Raji (cell line): Measurements from ENCODE around the gene IGF1R.

Experiments used
- POLR2A ChIP-seq: IDR thresholded peaks from 2 replicates; pipeline ENCODE4 v1.6.1; 2011; ENCODE audit warnings: low read depth, low read length, control low read depth; ENCODE audit not compliant: insufficient read depth

The IGF1R gene

DNA sequence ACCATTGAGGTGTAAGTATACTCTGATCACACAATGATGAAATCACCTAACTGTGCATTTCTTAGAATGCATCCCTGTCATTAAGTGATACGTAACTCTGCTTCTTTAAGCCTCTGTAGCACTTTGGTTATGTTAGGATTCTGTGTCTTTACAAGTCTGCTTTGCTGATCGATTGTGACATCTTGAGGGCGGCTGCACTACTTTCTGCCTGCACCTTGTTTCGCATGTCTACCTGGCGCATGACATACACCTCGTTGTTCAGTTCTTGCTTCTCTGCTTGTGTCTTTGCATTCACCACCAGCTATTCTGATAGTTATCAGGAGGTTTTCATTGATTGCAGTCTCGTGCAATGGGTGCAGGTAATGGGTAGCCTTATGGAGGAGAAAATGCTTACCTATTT, 32.7 kb downstream of the IGF1R start:
- TF ChIP-seq POLR2A, result no peak

DNA sequence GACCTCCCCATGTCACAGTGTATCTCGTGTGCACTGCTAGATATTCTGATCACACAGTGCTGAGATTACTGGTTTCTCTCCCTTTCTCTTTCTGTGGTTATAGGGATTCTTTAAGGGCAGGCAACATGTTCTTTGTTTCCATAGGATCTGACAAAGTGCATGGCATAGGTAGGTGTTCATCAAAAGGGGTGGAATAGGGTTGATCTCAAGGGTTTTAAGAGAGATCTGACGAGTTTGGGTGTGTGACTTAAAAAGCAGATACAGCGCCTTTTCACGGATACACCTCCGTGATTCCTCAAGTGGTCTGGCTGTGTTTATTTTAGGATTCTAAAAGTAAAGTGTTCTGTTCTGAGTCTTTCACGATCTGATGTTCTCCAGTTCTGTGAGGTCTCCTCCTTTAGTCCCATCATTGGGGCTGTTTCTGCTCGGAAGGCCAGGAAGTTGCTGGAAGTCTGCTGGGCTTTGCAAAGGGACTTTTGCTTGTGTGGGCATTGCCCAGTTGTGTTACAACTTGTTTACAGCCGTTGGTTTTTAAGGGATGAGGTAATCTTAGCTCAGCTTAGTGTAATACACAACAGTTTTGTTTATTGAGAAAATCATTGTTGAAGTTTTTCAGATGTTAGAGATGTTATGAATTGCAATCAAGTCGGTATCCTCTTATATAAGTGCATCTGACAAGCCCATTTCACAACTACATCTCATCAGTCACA, 34.8 kb downstream of the IGF1R start:
- TF ChIP-seq POLR2A, result no peak

DNA sequence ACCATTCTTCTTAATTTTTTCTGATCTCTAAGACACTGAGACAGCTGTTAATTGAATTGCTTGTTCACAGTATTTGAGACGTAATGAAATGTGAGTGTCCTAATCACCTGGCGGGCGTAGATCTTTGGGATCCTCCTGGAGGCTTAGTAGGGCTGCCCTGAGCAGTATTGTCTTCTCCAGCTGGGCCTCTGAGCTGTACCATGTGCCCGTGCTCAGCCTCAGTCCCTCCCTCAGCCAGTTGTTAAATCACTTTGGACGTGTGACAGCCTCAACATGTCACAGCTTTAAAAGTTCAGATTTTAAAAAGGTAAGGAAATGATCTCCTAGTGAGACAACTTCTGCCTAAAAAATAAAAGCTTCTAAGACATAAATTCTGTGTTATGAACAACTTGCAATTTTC, 35.5 kb downstream of the IGF1R start:
- TF ChIP-seq POLR2A, result no peak

DNA sequence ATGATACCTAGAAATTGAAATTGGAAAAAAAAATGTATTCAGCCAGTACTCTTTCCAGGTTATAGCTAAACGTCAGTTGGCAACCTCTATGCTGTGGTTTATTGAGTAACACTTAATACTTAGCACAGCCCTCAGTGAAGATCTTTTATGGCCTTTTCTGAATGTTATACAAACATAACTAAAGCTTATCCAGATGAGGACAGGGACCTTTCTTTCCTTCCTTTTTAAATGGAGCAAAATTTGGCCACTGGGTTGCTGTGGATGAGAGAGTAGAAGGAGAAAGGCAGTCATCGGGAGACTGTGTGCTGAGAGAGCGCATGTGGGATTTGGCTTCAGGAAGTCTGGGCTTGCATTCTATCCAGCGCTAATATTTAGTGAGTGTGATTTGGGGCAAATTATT, 36.1 kb downstream of the IGF1R start:
- TF ChIP-seq POLR2A, result no peak

DNA sequence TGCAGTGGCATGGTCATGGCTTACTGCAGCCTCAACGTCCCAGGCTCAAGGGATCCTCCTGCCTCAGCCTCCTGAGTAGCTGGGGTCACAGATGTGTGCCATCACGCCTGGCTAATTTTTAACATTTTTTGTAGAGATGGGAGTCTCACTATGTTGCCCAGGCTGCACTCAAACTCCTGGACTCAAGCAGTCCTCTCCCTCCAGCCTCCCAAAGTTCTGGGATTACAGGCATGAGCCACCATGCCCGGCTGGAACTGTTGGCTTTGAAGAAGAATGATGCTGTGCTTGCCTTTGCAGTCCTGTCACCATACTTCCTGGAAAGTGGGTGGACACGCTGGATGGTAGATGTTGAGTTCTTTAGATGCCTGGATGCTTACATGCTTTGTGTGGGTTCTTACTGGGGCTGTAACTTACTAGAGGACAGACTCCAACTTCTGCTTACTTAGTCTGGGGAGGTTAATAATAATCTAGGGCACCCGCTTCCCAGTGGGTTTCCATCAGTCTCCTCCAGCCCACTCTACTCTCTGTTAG, 36.7 kb downstream of the IGF1R start:
- no peak for TF ChIP-seq POLR2A

DNA sequence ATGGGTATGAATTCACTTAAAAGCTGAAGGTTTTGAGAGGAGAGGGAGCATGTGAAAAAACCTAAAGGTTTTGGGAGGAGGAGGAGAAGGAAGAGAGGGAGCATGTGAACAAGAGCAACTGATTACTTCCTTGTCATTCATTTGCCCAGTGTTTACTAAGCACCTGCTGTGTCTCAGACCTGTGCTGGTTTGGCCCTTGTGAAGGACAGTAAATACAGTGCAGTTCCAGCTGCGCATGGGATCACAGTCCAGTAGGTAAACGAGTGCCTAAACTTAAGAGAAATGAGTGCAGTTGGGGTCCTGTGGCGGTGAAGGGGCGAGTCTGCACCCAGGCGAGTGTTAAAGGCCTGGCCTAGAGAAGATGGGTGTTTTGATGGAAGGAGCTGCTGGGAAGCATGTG, 38.6 kb downstream of the IGF1R start:
- TF ChIP-seq POLR2A, result no peak

DNA sequence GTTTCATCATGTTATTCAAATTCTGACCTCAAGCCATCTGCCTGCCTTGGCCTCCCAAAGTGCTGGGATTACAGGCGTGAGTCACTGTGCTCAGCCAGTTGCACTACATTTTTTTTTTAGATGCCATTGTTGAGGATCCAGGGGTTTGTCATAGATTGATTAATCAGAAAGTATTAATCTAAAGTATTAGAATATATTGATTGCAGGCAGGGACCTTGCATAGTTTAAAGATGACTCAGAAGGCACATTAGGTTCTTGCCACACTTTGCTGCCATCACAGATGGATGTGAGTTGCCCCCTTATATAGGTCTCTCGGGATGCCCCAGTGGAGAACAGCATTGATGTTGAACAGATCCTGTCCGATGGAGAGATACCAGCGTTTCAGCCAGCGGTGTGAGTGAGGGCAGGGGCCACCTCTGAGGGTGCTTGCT, 41.1 kb downstream of the IGF1R start:
- no peak for TF ChIP-seq POLR2A

DNA sequence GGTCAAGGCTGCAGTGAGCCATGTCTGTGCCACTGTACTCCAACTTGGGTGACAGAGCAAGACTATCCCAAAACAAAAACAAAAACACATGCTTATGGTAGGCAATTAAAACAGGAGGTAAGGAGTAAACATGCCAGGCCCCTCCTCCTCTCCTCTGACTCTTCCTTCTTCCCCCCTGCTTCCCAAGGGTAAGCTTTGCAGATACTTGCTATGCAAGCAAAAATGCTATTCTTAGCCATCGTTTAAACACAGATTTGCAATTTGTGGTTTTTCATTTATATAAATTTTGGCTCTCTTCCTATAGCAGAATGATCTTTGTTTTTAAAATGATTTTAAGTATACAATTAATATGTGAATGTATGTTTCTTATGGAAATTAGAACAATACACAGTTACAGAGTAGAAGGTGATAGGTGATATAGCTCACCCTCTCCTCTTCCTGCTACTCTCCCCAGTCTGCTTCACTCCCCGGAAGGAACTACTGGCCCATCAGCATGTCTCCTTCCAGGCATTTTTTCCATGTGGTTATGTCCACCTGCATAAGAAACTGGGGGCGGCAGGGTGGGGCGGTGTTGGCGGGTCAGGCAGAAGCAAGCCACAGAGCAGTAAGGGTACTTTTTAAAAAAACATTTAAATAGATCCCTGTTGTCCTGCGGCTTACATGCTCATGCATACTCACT, 42.1 kb downstream of the IGF1R start:
- no peak for TF ChIP-seq POLR2A

DNA sequence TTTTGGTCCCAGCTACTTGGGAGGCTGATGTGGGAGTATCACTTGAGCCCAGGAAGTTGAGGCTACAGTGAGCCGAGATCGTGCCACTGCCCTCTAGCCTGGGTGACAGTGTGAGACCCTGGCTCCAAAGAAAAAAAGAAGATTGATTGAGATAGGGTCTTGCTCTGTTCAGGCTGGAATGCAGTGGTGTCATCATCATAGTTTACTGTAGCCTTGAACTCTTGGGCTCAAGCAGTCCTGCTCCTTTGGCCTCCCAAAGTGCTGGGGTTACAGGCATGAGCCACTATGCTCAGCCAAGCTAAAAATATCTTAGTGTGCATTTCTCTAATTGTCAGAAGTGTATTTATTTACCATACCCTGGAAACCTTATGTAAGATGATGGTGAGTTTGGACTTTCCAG, 43.9 kb downstream of the IGF1R start:
- TF ChIP-seq POLR2A, result no peak

DNA sequence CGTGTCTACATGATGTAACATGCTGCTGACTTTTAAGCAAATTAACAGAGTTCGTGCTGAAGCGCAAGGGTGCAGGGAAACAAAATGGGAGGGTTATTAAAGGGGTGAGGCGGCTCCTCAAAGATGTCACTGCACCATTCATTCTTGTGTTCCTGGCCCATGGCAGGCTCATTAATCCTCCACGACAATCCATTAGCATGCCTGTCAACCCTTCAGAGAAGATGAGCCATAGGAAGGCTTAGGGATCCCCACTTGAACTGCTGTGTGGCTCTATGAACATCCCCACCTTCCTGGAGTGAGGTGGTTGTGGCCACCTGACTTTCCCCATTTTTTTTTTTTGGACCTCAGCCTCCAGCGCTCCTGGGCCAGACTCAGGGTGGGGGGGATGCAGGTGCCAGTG, 45.8 kb downstream of the IGF1R start:
- TF ChIP-seq POLR2A, result no peak

DNA sequence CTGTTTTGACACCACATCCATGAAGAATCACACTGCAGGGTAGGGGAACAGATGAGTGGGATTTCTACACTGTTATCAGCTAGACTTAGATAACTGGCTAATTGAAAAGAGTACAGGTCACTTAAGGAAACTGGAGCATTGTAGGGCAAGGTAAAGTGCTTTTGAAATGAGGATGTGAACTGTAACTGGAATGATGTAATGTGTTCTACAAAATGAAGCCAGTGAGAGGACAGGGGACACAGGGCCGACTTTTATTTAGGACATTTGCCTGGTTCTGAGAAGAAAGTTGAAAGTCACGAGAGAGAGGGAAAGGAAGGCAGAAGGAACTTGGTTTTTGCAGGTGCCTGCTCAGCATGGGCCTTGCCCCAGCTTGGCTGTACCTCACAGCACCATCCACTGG, 50.5 kb downstream of the IGF1R start:
- TF ChIP-seq POLR2A, result no peak

DNA sequence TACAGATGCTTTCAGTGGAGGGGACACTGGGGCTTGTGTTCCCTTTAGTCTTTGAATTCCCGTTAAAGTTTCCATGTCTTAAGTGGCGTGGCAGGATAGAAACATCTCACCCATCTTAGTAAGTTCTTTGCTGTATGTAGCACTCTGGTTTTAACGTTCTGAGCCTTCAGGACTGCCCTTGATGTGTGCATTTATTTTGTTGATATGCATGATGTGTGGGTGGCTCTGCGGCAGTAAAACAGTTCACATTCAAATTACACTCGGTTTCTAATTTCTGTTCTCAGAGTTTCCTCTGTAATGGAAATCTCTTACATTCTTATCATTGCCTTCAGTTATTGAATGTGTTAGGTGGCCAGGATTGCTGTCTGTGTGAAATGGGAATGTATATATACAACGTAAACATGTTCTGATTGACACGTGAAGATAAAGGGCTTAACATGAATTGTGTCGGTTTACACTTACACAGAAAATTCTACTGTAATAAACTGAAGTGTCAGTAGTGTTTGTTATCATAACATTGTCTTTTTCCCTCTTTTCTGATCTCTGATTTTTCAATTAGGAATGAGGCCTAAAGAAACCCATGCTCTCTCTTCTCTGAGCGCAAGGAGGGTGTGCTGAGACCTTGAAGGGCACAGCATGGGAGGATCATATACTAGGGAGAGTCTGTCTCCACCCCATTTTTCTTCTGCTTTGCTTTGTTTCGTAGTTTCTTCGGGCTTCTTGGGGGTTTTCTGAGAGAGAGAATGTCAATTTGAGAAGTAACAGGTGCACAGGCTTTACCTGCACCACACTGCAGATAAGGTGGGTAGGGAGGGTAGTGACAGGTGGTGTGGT, 51.5 kb downstream of the IGF1R start:
- no peak for TF ChIP-seq POLR2A

DNA sequence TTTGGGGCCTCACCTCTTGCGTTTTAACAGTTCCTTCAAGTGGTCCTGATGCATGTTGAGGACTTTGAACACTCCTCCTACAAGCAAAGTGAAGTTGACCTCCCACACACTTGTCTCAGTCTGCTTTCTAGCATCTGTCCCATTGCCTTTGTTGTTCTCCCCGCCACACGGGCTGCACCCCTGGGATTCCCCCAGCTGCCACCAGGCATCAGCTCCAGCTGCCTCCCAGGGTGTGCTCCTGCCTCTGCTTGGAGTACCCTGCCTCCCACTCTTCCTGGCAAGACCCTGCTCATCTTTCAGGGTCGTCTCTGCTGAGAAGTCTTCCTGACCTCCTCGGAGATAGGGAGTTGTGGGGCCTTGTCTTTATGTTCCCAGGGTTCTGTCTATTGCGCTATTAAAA, 52.2 kb downstream of the IGF1R start:
- no peak for TF ChIP-seq POLR2A

DNA sequence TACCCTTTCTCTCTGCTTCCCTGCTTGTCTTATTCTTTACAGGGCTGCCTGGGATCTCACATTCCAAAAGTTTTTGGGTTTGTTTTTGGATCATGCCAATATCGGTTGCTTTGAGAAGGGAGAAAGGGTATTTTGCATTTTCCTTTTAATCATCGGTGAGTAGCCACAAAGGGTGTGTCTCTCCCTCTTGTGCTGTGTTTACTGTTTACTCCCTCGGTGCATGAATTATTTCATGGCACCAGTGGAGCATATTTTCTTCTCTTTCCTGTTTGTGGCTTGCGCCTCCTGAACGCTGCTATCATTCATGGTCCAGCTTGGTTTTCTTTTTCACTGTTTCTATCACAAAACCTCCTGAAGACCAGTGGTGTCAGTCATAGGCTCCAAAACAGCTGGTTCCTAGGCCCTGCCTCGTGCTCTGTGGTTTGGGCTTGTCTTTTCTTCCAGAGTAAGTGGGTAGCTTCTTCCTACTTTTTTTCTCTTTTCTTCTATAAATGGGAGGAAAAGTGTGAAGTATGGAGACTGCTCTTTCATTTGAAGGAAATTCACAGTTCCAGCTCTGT, 54.9 kb downstream of the IGF1R start:
- TF ChIP-seq POLR2A, result no peak

DNA sequence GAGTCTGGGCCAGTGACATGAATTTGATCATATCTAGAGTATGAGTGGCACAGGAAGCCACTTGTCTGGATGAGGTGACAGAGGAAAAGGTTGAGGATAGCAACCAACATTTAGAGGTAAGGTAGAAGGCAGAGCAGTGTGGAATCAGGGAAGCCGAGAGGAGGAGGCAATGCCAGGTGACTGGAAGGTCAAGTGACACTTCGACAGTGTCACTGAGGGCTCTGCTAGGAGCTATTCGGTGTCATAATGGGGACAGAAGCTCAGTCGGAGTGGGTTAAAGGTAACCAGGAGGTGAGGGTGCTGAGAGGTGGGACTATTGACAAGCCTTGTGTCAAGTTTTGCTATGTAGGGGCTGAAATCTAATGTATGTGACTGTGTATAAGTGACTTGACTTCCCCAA, 56.7 kb downstream of the IGF1R start:
- TF ChIP-seq POLR2A, result no peak

DNA sequence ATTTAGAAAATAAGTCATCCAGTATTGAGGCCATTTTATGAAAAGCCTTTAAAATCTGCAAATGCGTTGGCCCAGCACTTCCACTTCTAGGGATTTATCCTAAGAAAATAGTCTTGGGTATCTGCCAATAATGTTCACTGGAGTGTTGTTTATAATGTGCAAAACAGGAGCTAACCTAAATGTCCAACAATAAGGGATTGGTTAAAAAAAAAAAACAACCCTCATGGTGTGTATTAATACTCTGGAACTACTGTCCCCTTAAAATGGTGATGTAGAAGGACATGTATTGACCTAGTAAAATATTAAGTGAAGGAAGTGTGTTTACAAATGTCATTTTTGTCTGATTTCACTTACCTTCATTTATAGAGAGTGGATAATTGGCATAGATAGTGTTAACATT, 58.0 kb downstream of the IGF1R start:
- TF ChIP-seq POLR2A, result no peak

DNA sequence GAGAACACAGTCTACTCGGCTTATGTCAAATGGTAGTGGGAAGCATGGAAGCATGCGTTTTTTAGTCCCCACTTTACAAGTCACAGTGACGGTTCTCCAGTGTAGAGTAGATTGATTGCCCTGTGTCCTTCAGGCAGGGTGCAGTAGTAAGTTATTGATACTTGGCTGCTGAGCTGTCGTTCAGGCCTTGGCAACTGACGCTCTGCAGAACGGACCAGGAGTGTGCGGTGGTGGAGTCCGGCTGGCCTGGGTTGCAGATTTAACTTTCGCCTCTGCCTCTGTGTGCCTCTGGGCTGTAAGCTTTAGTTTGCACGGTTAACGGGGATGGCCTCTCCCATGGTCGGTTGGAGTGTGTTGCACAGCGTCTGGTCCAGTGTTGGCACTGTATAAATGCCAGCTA, 58.6 kb downstream of the IGF1R start:
- TF ChIP-seq POLR2A, result no peak
